H9 (cell line): ENCODE measurements around the gene TGFA. TPM values are rescaled to one million over a fixed set of nuclear protein-coding genes. Genes with fewer than 3 reads are reported as not detected.

Experiments used
- DNase-seq: peaks from one replicate; pipeline ENCODE4 v3.0.0-alpha.2; 2017
- H2AFZ ChIP-seq: one replicate; pipeline ENCODE4 v1.6.1; 2013; ENCODE audit warnings: mild to moderate bottlenecking, low read length, control low read depth, moderate library complexity
- H2AK5ac ChIP-seq: 2 replicates; pipeline ENCODE4 v1.6.1; 2013; ENCODE audit warnings: low read length, control low read depth, mixed read lengths; ENCODE audit not compliant: insufficient read length
- H2BK120ac ChIP-seq: one replicate; pipeline ENCODE4 v1.6.1; 2013; ENCODE audit warnings: low read depth, mild to moderate bottlenecking, low read length, control low read depth, inconsistent platforms; ENCODE audit not compliant: poor library complexity, severe bottlenecking
- H2BK12ac ChIP-seq: 2 replicates; pipeline ENCODE4 v1.6.1; 2013; ENCODE audit warnings: low read length, control low read depth, mixed read lengths, low read depth; ENCODE audit not compliant: insufficient read length
- H2BK15ac ChIP-seq: 2 replicates; pipeline ENCODE4 v1.6.1; 2013; ENCODE audit warnings: low read depth, low read length, control low read depth
- H2BK20ac ChIP-seq: one replicate; pipeline ENCODE4 v1.6.1; 2013; ENCODE audit warnings: low read depth, mild to moderate bottlenecking, low read length, control low read depth, inconsistent platforms; ENCODE audit not compliant: poor library complexity, severe bottlenecking
- H2BK5ac ChIP-seq: 2 replicates; pipeline ENCODE4 v1.6.1; 2013; ENCODE audit warnings: low read length, control low read depth, mixed read lengths; ENCODE audit not compliant: insufficient read length
- H3K14ac ChIP-seq: 2 replicates; pipeline ENCODE4 v1.6.1; 2013; ENCODE audit warnings: low read length, control low read depth; ENCODE audit not compliant: insufficient read depth
- H3K18ac ChIP-seq: 2 replicates; pipeline ENCODE4 v1.6.1; 2013; ENCODE audit warnings: low read depth, mild to moderate bottlenecking, mixed read lengths, low read length, control low read depth; ENCODE audit not compliant: insufficient read length
- H3K23ac ChIP-seq: 2 replicates; pipeline ENCODE4 v1.6.1; 2013; ENCODE audit warnings: low read length, control low read depth, mixed read lengths, low read depth; ENCODE audit not compliant: insufficient read length
- H3K23me2 ChIP-seq: 2 replicates; pipeline ENCODE4 v1.6.1; 2013; ENCODE audit warnings: low read depth, mild to moderate bottlenecking, mixed read lengths, low read length, control low read depth; ENCODE audit not compliant: insufficient read length, poor library complexity, severe bottlenecking
- H3K27ac ChIP-seq: 2 replicates; pipeline ENCODE4 v1.5.1; 2013; ENCODE audit warnings: low read length, control low read depth, mixed read lengths, low read depth; ENCODE audit not compliant: insufficient read length
- H3K27me3 ChIP-seq: 2 replicates; pipeline ENCODE4 v1.6.1; 2013; ENCODE audit warnings: low read length, control low read depth, inconsistent platforms; ENCODE audit not compliant: insufficient read depth
- H3K4ac ChIP-seq: 2 replicates; pipeline ENCODE4 v1.6.1; 2013; ENCODE audit warnings: low read depth, mild to moderate bottlenecking, control low read depth, inconsistent platforms, low read length, moderate library complexity
- H3K4me1 ChIP-seq: 2 replicates; pipeline ENCODE4 v1.6.1; 2013; ENCODE audit warnings: low read length, control low read depth, inconsistent platforms; ENCODE audit not compliant: insufficient read depth
- H3K4me2 ChIP-seq: 2 replicates; pipeline ENCODE4 v1.6.1; 2013; ENCODE audit warnings: low read length, control low read depth, mixed read lengths; ENCODE audit not compliant: insufficient read length, insufficient read depth
- H3K56ac ChIP-seq: 2 replicates; pipeline ENCODE4 v1.6.1; 2013; ENCODE audit warnings: low read depth, mild to moderate bottlenecking, mixed read lengths, low read length, control low read depth; ENCODE audit not compliant: insufficient read length
- H3K79me1 ChIP-seq: 2 replicates; pipeline ENCODE4 v1.6.1; 2013; ENCODE audit warnings: low read depth, mild to moderate bottlenecking, moderate library complexity, low read length, control low read depth, inconsistent platforms; ENCODE audit not compliant: insufficient read depth, poor library complexity, severe bottlenecking
- H3K79me2 ChIP-seq: 2 replicates; pipeline ENCODE4 v1.6.1; 2013; ENCODE audit warnings: low read length, control low read depth, inconsistent platforms; ENCODE audit not compliant: insufficient read depth
- H3K9ac ChIP-seq: 2 replicates; pipeline ENCODE4 v1.6.1; 2013; ENCODE audit warnings: low read length, control low read depth, mixed read lengths; ENCODE audit not compliant: insufficient read length; ENCODE audit errors: extremely low read depth
- H3K9me3 ChIP-seq: one replicate; pipeline ENCODE4 v1.6.1; 2013; ENCODE audit warnings: low read depth, low read length, inconsistent platforms; ENCODE audit not compliant: control insufficient read depth
- H3T11ph ChIP-seq: one replicate; pipeline ENCODE4 v1.6.1; 2013; ENCODE audit warnings: mild to moderate bottlenecking, low read length, control low read depth, inconsistent platforms
- H4K20me1 ChIP-seq: one replicate; pipeline ENCODE4 v1.6.1; 2013; ENCODE audit not compliant: control insufficient read depth, insufficient read length, insufficient read depth
- H4K5ac ChIP-seq: 2 replicates; pipeline ENCODE4 v1.6.1; 2013; ENCODE audit warnings: low read depth, mild to moderate bottlenecking, mixed read lengths, low read length, control low read depth; ENCODE audit not compliant: insufficient read length
- H4K8ac ChIP-seq: replicated peaks from 2 replicates; pipeline ENCODE4 v1.6.1; 2013; ENCODE audit warnings: low read length, control low read depth, mixed read lengths, low read depth; ENCODE audit not compliant: insufficient read length
- H4K91ac ChIP-seq: 2 replicates; pipeline ENCODE4 v1.6.1; 2013; ENCODE audit warnings: low read depth, mild to moderate bottlenecking, moderate library complexity, mixed read lengths, low read length, control low read depth; ENCODE audit not compliant: insufficient read length
- H3K27ac Mint-ChIP-seq, 3 experiments: 2 replicates in 2 of 3; 3 replicates in 1 of 3; pipeline ENCODE4 v1.8.0; 2020 to 2021; ENCODE audit warnings: mixed read lengths in 3 of 3, mild to moderate bottlenecking in 1 of 3, moderate library complexity in 1 of 3
- H3K27me3 Mint-ChIP-seq: 2 replicates; pipeline ENCODE4 v1.8.0; 2021; ENCODE audit warnings: low read depth, mild to moderate bottlenecking, moderate library complexity, mixed read lengths
- H3K36me3 Mint-ChIP-seq, 3 experiments: 2 replicates in 2 of 3; 3 replicates in 1 of 3; pipeline ENCODE4 v1.8.0; 2020 to 2021; ENCODE audit warnings: low read depth in 3 of 3, mixed read lengths in 3 of 3; ENCODE audit not compliant: insufficient read depth in 1 of 3
- H3K4me1 Mint-ChIP-seq, 2 experiments: 2 replicates each; pipeline ENCODE4 v1.8.0; 2020; ENCODE audit warnings: mixed read lengths in 2 of 2
- H3K4me3 Mint-ChIP-seq, 2 experiments: 2 replicates in 1 of 2; 3 replicates in 1 of 2; pipeline ENCODE4 v1.8.0; 2020 to 2021; ENCODE audit warnings: mild to moderate bottlenecking in 2 of 2, mixed read lengths in 2 of 2, moderate library complexity in 1 of 2
- H3K9me3 Mint-ChIP-seq, 2 experiments: 2 replicates in 1 of 2; 3 replicates in 1 of 2; pipeline ENCODE4 v1.8.0; 2020; ENCODE audit warnings: mild to moderate bottlenecking in 2 of 2, mixed read lengths in 2 of 2, moderate library complexity in 1 of 2
- WGBS: extraction: QIAGEN DNeasy Blood & Tissue Kit; methylation state at CpG from one replicate; pipeline ENCODE4 v1.1.7; 2013; ENCODE audit warnings: missing lambda C conversion rate, low lambda C conversion rate, mixed read lengths; ENCODE audit not compliant: insufficient read length; ENCODE audit errors: extremely low coverage; 5-methylcytosine and 5-hydroxymethylcytosine counted together
- total RNA-seq: library from RNA; stranded (reverse); gene quantifications from 2 replicates; pipeline ENCODE4 v1.2.1, GENCODE V29; 2021
- TF ChIP-seq, protein P1 (sequence below): fragments of 200-600 bp; sonication (generic); conservative IDR thresholded peaks from 3 replicates; pipeline ENCODE4 v1.8.0; 2021; ENCODE audit warnings: antibody characterized with exemption, mild to moderate bottlenecking

The TGFA gene
- total RNA-seq, 1 experiment from 2014 or later: 3.3 TPM

DNA sequence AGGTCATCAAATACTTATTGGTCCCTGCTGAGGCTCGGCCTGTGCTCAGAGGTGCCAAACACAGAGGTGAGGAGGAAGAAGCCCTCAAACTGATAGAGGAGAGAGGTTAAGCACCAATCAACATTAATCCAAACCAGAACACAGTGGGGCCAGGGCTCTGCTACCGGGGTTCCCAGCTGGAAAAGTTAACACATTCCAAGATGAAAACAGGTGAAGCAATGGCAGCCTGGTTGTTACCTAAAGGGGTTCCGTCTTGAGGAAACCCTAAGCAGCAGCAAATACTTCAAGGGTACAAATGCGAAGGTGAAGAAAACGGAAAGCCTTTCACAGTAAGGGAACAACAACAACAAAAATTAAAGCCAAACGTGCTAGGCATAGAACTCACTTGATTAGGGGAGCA, 5.4 kb downstream of the TGFA start:
- no peak overlapping the region for H4K8ac ChIP-seq
- no peak overlapping the region for H3K9ac ChIP-seq
- no peak overlapping the region for H3K14ac ChIP-seq
- Mint-ChIP-seq H3K27me3 (peaks cover 29% of the 10 kb centered on the region), H3K27ac (no peak overlapping the region), H3K4me1 (peaks cover 13 to 15% of the 10 kb centered on the region in 2 experiments), H3K4me3 (no peak overlapping the region; a peak in 1 of 5 replicates), H3K9me3 (peaks cover 0 to 4% of the 10 kb centered on the region in 2 experiments; a peak in 1 of 5 replicates), H3K36me3 (peaks cover 0 to 1% (median 0%) of the 10 kb centered on the region in 3 experiments; a peak in 1 of 7 replicates)
- no peak overlapping the region for H3K23ac ChIP-seq
- H2BK12ac ChIP-seq: no peak overlapping the region
- no peak overlapping the region for H2AK5ac ChIP-seq
- no peaks in the 10 kb centered on the region for H4K20me1 ChIP-seq
- H3K4me1 ChIP-seq: no peaks in the 10 kb centered on the region
- H2BK15ac ChIP-seq: no peak overlapping the region
- H3T11ph ChIP-seq: no peak overlapping the region
- H2BK20ac ChIP-seq: no peak overlapping the region
- peaks cover 8% of the 10 kb centered on the region for H3K23me2 ChIP-seq
- H2BK5ac ChIP-seq: no peak overlapping the region
- no peak overlapping the region for H3K27ac ChIP-seq
- no peak overlapping the region for H2AFZ ChIP-seq
- H2BK120ac ChIP-seq: no peak overlapping the region
- H3K79me2 ChIP-seq: no peaks in the 10 kb centered on the region
- no peak overlapping the region for H3K4ac ChIP-seq
- peaks cover 8% of the 10 kb centered on the region; the same call in 1 of the 2 replicates for H3K27me3 ChIP-seq
- no peaks in the 10 kb centered on the region for H3K79me1 ChIP-seq
- H3K18ac ChIP-seq: no peak overlapping the region
- H3K4me2 ChIP-seq: no peak overlapping the region
- WGBS: no CpG with 5 or more reads among the region's 6 CpGs
- no peak overlapping the region for H4K5ac ChIP-seq
- H4K91ac ChIP-seq: no peak overlapping the region
- H3K9me3 ChIP-seq: no peaks in the 10 kb centered on the region
- TF ChIP-seq, protein P1, sequence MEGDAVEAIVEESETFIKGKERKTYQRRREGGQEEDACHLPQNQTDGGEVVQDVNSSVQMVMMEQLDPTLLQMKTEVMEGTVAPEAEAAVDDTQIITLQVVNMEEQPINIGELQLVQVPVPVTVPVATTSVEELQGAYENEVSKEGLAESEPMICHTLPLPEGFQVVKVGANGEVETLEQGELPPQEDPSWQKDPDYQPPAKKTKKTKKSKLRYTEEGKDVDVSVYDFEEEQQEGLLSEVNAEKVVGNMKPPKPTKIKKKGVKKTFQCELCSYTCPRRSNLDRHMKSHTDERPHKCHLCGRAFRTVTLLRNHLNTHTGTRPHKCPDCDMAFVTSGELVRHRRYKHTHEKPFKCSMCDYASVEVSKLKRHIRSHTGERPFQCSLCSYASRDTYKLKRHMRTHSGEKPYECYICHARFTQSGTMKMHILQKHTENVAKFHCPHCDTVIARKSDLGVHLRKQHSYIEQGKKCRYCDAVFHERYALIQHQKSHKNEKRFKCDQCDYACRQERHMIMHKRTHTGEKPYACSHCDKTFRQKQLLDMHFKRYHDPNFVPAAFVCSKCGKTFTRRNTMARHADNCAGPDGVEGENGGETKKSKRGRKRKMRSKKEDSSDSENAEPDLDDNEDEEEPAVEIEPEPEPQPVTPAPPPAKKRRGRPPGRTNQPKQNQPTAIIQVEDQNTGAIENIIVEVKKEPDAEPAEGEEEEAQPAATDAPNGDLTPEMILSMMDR: no peak
- DNase-seq: no peak
- no peak overlapping the region for H3K56ac ChIP-seq
